ENCODE measurements around the gene HACD4. TPM values are rescaled to one million over a fixed set of nuclear protein-coding genes. Genes with fewer than 3 reads are reported as not detected.

HACD4 gene
- total RNA-seq, 1 experiment from 2014 or later, result 0.63 TPM

GRCh38 chr9:21001581-21001980 is 29.9 kb downstream of the HACD4 start:
- Mint-ChIP-seq H3K4me1 (peaks cover 0 to 8% of the 10 kb centered on the region in 2 experiments; a peak in 1 of 4 replicates), H3K9me3 (peaks cover 0 to 2% of the 10 kb centered on the region in 2 experiments; a peak in 2 of 5 replicates), H3K27ac (no peak overlapping the region), H3K36me3 (ENCODE audit: insufficient read depth in 1 of 3, low read depth in 3 of 3) (peaks cover 4 to 6% (median 5%) of the 10 kb centered on the region in 3 experiments; a peak in 6 of 7 replicates), H3K4me3 (no peak overlapping the region), H3K27me3 (ENCODE audit: low read depth) (no peaks in the 10 kb centered on the region)
- Histone ChIP-seq H4K20me1 (ENCODE audit: control insufficient read depth, insufficient read depth, insufficient read length) (no peaks in the 10 kb centered on the region), H3K9me3 (ENCODE audit: control insufficient read depth, low read depth, low read length) (no peaks in the 10 kb centered on the region), H3K79me2 (ENCODE audit: insufficient read depth, low read length) (no peaks in the 10 kb centered on the region), H3K27ac (ENCODE audit: insufficient read length, low read depth, low read length) (no peak overlapping the region), H4K5ac (ENCODE audit: insufficient read length, low read depth, low read length) (no peak overlapping the region), H2BK120ac (ENCODE audit: low read depth, low read length, poor library complexity, severe bottlenecking) (no peak overlapping the region), H2AK5ac (ENCODE audit: insufficient read length, low read length) (no peak overlapping the region), H2BK15ac (ENCODE audit: low read depth, low read length) (no peak overlapping the region), H3K79me1 (ENCODE audit: insufficient read depth, low read depth, low read length, poor library complexity, severe bottlenecking) (no peaks in the 10 kb centered on the region), H3K9ac (ENCODE audit: extremely low read depth, insufficient read length, low read length) (no peak overlapping the region), H3K23ac (ENCODE audit: insufficient read length, low read depth, low read length) (no peak overlapping the region), H3K23me2 (ENCODE audit: insufficient read length, low read depth, low read length, poor library complexity, severe bottlenecking) (no peaks in the 10 kb centered on the region), H3K18ac (ENCODE audit: insufficient read length, low read depth, low read length) (no peak overlapping the region), H3K4me2 (ENCODE audit: insufficient read depth, insufficient read length, low read length) (no peak overlapping the region), H2BK20ac (ENCODE audit: low read depth, low read length, poor library complexity, severe bottlenecking) (no peak overlapping the region), H2BK5ac (ENCODE audit: insufficient read length, low read length) (no peak overlapping the region), H3K56ac (ENCODE audit: insufficient read length, low read depth, low read length) (no peak overlapping the region), H3K4ac (ENCODE audit: low read depth, low read length) (no peak overlapping the region), H3T11ph (ENCODE audit: low read length) (no peak overlapping the region), H2AFZ (ENCODE audit: low read length) (no peak overlapping the region), H4K8ac (replicated peaks; ENCODE audit: insufficient read length, low read depth, low read length) (no peak overlapping the region), H2BK12ac (ENCODE audit: insufficient read length, low read depth, low read length) (no peak overlapping the region), H3K4me1 (ENCODE audit: insufficient read depth, low read length) (peaks cover 6% of the 10 kb centered on the region), H3K14ac (ENCODE audit: insufficient read depth, low read length) (no peak overlapping the region), H4K91ac (ENCODE audit: insufficient read length, low read depth, low read length) (no peak overlapping the region), H3K27me3 (ENCODE audit: insufficient read depth, low read length) (no peaks in the 10 kb centered on the region)
- DNase-seq, result no peak
- WGBS (ENCODE audit: extremely low coverage, insufficient read length, low lambda C conversion rate), result no CpG with 5 or more reads among the region's 1 CpG
- no peak for TF ChIP-seq CTCF (conservative IDR thresholded peaks at IDR 0.05)

Data from H9 (cell line).